ENCODE measurements around the gene PRICKLE4. TPM values are rescaled to one million over a fixed set of nuclear protein-coding genes. Genes with fewer than 3 reads are reported as not detected.

PRICKLE4 gene
- not detected in 2 replicates for total RNA-seq

GRCh38 chr6:41780551-41781365 lies at the start of gene PRICKLE4:
Gene PRICKLE4, plus strand, starts transcription at chr6:41780782. Its CDS starts 2,692 bp downstream, at chr6:41783474.

DNA sequence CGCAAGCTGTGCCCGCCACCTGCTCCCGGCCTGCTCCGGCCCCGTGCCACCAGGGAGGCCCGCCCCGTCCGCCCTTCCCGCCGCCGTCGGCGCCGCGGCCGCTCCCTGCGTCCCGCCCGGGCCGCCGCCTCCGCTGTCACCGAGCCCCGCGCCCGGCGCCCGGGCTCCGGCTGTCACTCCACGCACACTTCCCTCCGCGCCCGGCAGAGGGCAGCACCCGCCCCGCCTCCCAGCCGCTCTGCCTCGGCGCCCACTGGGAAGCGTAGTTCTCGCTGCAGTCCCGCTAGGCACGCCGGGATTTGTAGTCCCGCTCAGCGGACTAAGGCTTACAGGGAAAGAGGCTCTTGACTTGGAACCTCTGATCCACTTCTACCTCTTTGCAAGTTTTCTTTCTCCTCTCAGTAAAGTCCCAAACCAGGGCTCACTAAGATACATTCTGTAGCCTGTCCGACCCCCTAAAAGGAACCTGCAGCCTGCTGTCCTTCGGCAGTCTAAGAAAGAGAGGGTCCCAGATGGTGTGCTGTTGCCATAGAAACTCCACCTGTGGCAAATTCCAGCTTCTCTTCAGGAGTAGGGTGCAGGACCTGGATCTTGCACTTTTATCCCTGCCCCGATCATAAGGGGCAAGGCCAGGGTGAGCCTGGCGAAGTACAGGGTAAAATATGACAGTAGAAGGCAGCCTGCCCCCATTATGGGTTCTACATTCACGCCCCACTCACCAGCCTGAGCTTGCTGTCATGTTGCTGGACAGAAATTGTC lies 45.0 kb upstream of the PRICKLE4 start, which contains the start of gene TFEB:
TFEB (minus strand) TSS at position 182 of the 759 bp plus-strand sequence. CDS start 44,395 bp downstream, outside the sequence.

DNA sequence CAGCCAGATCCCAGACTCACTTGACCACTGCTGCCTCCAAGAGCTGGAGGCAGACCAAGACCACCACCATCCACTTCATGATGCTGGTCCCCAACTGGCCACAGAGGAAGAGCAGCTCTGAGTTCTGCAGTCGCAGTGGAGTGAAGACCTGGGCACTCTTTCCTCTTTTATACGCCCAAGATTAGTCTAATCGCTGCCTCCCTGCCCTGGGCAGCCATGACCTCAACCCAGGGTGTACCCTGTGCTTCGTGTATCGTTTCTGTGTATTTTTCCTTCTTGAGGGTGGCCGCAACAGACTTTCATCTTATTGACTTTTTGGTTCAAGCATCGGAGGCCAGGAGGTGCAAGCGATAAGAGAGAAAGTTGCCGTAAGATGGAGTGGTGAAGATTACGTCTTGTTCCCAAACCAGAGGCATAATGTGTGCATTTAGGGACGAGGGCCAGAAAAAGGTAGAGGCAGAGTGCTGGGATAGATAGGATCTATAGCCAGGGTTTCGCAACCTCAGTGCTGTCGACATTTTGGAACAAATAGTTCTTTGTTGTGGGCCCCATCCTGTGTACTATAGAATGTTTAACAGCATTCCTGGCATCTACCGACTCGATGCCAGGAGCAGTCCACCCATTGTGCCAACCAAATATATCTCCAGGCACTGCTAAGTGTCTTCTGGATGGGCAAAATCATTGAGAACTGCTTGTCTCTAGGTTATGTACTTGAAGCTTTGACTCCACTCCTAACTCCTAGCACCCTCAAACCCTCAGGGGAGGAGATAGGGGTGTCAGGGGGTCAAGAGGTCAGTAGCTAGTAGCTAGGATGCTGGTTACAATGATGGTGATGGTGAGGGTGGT lies 33.1 kb upstream of the PRICKLE4 start, which contains the start of gene PGC:
PGC (minus strand) TSS at position 142 of the 846 bp plus-strand sequence; CDS start at position 79, 63 bp downstream.

GRCh38 chr6:41779788-41780550 lies 613 bp upstream of the PRICKLE4 start, which contains the start of gene FRS3:
Gene FRS3, minus strand, starts transcription at chr6:41779900. Its CDS starts 2,913 bp downstream, at chr6:41776987.

GRCh38 chr6:41787219-41787917 lies 6.8 kb downstream of the PRICKLE4 start, which contains the start of gene TOMM6:
Gene TOMM6, plus strand, starts transcription at chr6:41787694. Its CDS starts 4 bp downstream, at chr6:41787698.

Other genes with a start within 250 kb of the PRICKLE4 start
- gene FOXP4, start 234.4 kb upstream of the PRICKLE4 start, total RNA-seq = 1.3 and 2.0 TPM in 2 replicates
- gene MDFI, start 142.3 kb upstream of the PRICKLE4 start, total RNA-seq = 0.55 TPM in 1 of 2 replicates, not detected in the other
- 1.8 and 2.6 TPM in 2 replicates for gene TFEB, start 45.2 kb upstream of the PRICKLE4 start, total RNA-seq
- gene PGC, start 33.4 kb upstream of the PRICKLE4 start, total RNA-seq = not detected in 2 replicates
- gene FRS3, start 882 bp upstream of the PRICKLE4 start, total RNA-seq = 0.83 and 0.85 TPM in 2 replicates
- gene TOMM6, start 6.9 kb downstream of the PRICKLE4 start, total RNA-seq = 49.6 and 59.4 TPM in 2 replicates
- gene USP49, start 114.6 kb downstream of the PRICKLE4 start, total RNA-seq = 2.0 and 2.4 TPM in 2 replicates
- 24.1 and 26.0 TPM in 2 replicates for gene MED20, start 140.4 kb downstream of the PRICKLE4 start, total RNA-seq
- gene BYSL, start 140.7 kb downstream of the PRICKLE4 start, total RNA-seq = 13.1 and 13.6 TPM in 2 replicates
- 14.0 and 17.2 TPM in 2 replicates for gene CCND3, start 161.0 kb downstream of the PRICKLE4 start, total RNA-seq

Measured in smooth muscle cell of bladder (primary cell).